GM19372 (cell line): ENCODE data around the gene CALR.
A peak's percentile ranks its signal among the peaks of the same experiment; 100 is the strongest.

ENCODE experiments used
- ATAC-seq: cut with Tn5 transposase; IDR thresholded peaks from one replicate; pipeline ENCODE4 v1.9.1; 2021; ENCODE audit warnings: mild to moderate bottlenecking, low read depth, moderate library complexity; ENCODE audit not compliant: unreplicated experiment

Gene CALR

GRCh38 chr19:12932392-12933286 is 5.8 kb upstream of the CALR start:
- no peak for ATAC-seq

GRCh38 chr19:12933287-12934072 is 4.9 kb upstream of the CALR start, which contains the start of gene FARSA:
Gene FARSA (minus strand): TSS chr19:12933711. CDS start chr19:12933696, 15 bp downstream.
- peak; percentile 38 for ATAC-seq

GRCh38 chr19:12935071-12935470 is 3.3 kb upstream of the CALR start:
- ATAC-seq: no peak

- no peak for ATAC-seq
Measured at GRCh38 chr19:12936582-12936981, 1.8 kb upstream of the CALR start.

- ATAC-seq: no peak
Measured at GRCh38 chr19:12937093-12937926, 1.1 kb upstream of the CALR start.

GRCh38 chr19:12938779-12939601 is 581 bp downstream of the CALR start:
- peak; percentile 3 for ATAC-seq

- no peak for ATAC-seq
Measured at GRCh38 chr19:12939975-12940423, 1.6 kb downstream of the CALR start.

- no peak for ATAC-seq
Measured at GRCh38 chr19:12940897-12941296, 2.5 kb downstream of the CALR start.

GRCh38 chr19:12943437-12944044 is 5.1 kb downstream of the CALR start:
- no peak for ATAC-seq

GRCh38 chr19:12944104-12944674 is 5.8 kb downstream of the CALR start:
- no peak for ATAC-seq

- peak; percentile 81 for ATAC-seq
Measured at GRCh38 chr19:12945479-12946091, 7.2 kb downstream of the CALR start, which contains the start of gene RAD23A. Gene RAD23A (plus strand): TSS chr19:12945862. CDS start chr19:12945949, 87 bp downstream.

GRCh38 chr19:12946092-12946721 is 7.8 kb downstream of the CALR start:
- ATAC-seq: peak; percentile 40

- ATAC-seq: no peak
Measured at GRCh38 chr19:12946731-12947496, 8.5 kb downstream of the CALR start.

GRCh38 chr19:12947702-12948611 is 9.5 kb downstream of the CALR start:
- no peak for ATAC-seq

GRCh38 chr19:12948612-12949362 is 10.4 kb downstream of the CALR start:
- ATAC-seq: no peak
